Fibroblast of lung (primary cell): ENCODE results near the gene WWOX. TPM values are rescaled to one million over a fixed set of nuclear protein-coding genes. Genes with fewer than 3 reads are reported as not detected.

ENCODE experiments used
- DNase-seq, 2 donors: peaks; one replicate each; pipeline versions ENCODE4 v3.0.0 to v3.0.0-alpha.2; 2010; ENCODE audit warnings: low read depth in 2 of 2
- H2AFZ ChIP-seq: 2 replicates; pipeline ENCODE4 v1.5.1; 2012; ENCODE audit warnings: low read length, control low read depth, inconsistent platforms
- H3K27ac ChIP-seq: 2 replicates; pipeline ENCODE4 v1.5.1; 2011; ENCODE audit warnings: low read length, control low read depth; ENCODE audit not compliant: insufficient read depth
- H3K27me3 ChIP-seq: 2 replicates; pipeline ENCODE4 v1.5.1; 2011; ENCODE audit warnings: mild to moderate bottlenecking, low read length; ENCODE audit not compliant: control insufficient read depth, insufficient read depth
- H3K36me3 ChIP-seq: 2 replicates; pipeline ENCODE4 v1.5.1; 2011; ENCODE audit warnings: low read length; ENCODE audit not compliant: control insufficient read depth, insufficient read depth
- H3K4me1 ChIP-seq: 2 replicates; pipeline ENCODE4 v1.5.1; 2011; ENCODE audit warnings: low read length; ENCODE audit not compliant: control insufficient read depth, insufficient read depth; ENCODE audit errors: extremely low read depth
- H3K4me2 ChIP-seq: 2 replicates; pipeline ENCODE4 v1.5.1; 2011; ENCODE audit warnings: low read length, control low read depth; ENCODE audit not compliant: insufficient read depth; ENCODE audit errors: extremely low read depth
- H3K4me3 ChIP-seq, 4 experiments: fragments of 200-600 bp in 1 of 4; sonication (generic) in 1 of 4; replicated peaks in 1 of 4; 2 replicates each; pipeline ENCODE4 v1.5.1; 2011 to 2016; ENCODE audit warnings: low read length in 4 of 4, low read depth in 3 of 4, mild to moderate bottlenecking in 3 of 4, control low read depth in 2 of 4, inconsistent platforms in 1 of 4, mixed read lengths in 1 of 4; ENCODE audit not compliant: insufficient read depth in 1 of 4; ENCODE audit errors: control extremely low read depth in 1 of 4
- H3K79me2 ChIP-seq: 2 replicates; pipeline ENCODE4 v1.5.1; 2012; ENCODE audit warnings: mild to moderate bottlenecking, low read length, inconsistent platforms; ENCODE audit not compliant: control insufficient read depth, insufficient read depth
- H3K9ac ChIP-seq: 2 replicates; pipeline ENCODE4 v1.5.1; 2011; ENCODE audit warnings: mild to moderate bottlenecking, low read length, control low read depth; ENCODE audit not compliant: insufficient read depth
- H3K9me3 ChIP-seq: 2 replicates; pipeline ENCODE4 v1.5.1; 2012; ENCODE audit warnings: low read depth, low read length; ENCODE audit not compliant: control insufficient read depth, insufficient read depth
- H4K20me1 ChIP-seq: 2 replicates; pipeline ENCODE4 v1.5.1; 2011; ENCODE audit warnings: low read length; ENCODE audit not compliant: control insufficient read depth, insufficient read depth; ENCODE audit errors: extremely low read depth
- CTCF ChIP-seq, 2 donors: IDR thresholded peaks in 1 of 2; conservative IDR thresholded peaks in 1 of 2; 1 replicate in 1 of 2; 2 replicates in 1 of 2; pipeline ENCODE4 v1.5.1; 2011 to 2012; ENCODE audit warnings: low read length in 2 of 2, control low read depth in 1 of 2, inconsistent platforms in 1 of 2, low read depth in 1 of 2, mild to moderate bottlenecking in 1 of 2
- EZH2 ChIP-seq: IDR thresholded peaks from 2 replicates; pipeline ENCODE4 v1.5.1; 2012; ENCODE audit warnings: low read length, control low read depth, mild to moderate bottlenecking; ENCODE audit errors: missing control alignments
- polyA plus RNA-seq, 2 donors: library from polyadenylated mRNA; depleted of rRNA in 1 of 2; stranded (reverse) in 1 of 2; unstranded in 1 of 2; fragments of >200 nt; gene quantifications; 2 replicates each; pipeline ENCODE4 v1.2.1, GENCODE V29; 2011 to 2012; ENCODE audit warnings: missing spikeins in 1 of 2
- total RNA-seq: library from RNA; depleted of rRNA; stranded (reverse); fragments of >200 nt; gene quantifications from 2 replicates; pipeline ENCODE4 v1.2.1, GENCODE V29; 2014

Gene WWOX
- total and polyA plus RNA-seq, 2 donors (not counting 1 experiment from before 2014, with no cell fraction given): 5.6 to 16.3 TPM

GRCh38 chr16:78919852-78920251 is 820.4 kb downstream of the WWOX start:
- Histone ChIP-seq H2AFZ (no peak overlapping the region), H3K4me3 (no peak overlapping the region), H3K79me2 (no peaks in the 10 kb centered on the region), H3K27me3 (no peaks in the 10 kb centered on the region), H3K9ac (no peak overlapping the region), H3K4me1 (no peaks in the 10 kb centered on the region), H3K27ac (no peak overlapping the region), H4K20me1 (no peaks in the 10 kb centered on the region), H3K36me3 (no peaks in the 10 kb centered on the region), H3K9me3 (no peaks in the 10 kb centered on the region), H3K4me2 (no peak overlapping the region)
- no peak for TF ChIP-seq EZH2
- no peak for TF ChIP-seq CTCF (conservative IDR thresholded peaks at IDR 0.05 in 1 of 2, IDR thresholded peaks at IDR 0.05 in 1 of 2; ENCODE audit: low read depth in 1 of 2, low read length in 2 of 2)
- no peak for DNase-seq

- Histone ChIP-seq H3K27me3 (no peaks in the 10 kb centered on the region), H3K9me3 (no peaks in the 10 kb centered on the region), H3K4me2 (no peak overlapping the region), H3K27ac (no peak overlapping the region), H3K4me3 (no peak overlapping the region), H2AFZ (no peak overlapping the region), H3K79me2 (no peaks in the 10 kb centered on the region), H3K36me3 (no peaks in the 10 kb centered on the region), H4K20me1 (no peaks in the 10 kb centered on the region), H3K4me1 (no peaks in the 10 kb centered on the region), H3K9ac (no peak overlapping the region)
- TF ChIP-seq CTCF (conservative IDR thresholded peaks at IDR 0.05 in 1 of 2, IDR thresholded peaks at IDR 0.05 in 1 of 2; ENCODE audit: low read depth in 1 of 2, low read length in 2 of 2): no peak
- no peak for TF ChIP-seq EZH2
- no peak for DNase-seq
Measured at GRCh38 chr16:78920621-78921020, 821.2 kb downstream of the WWOX start.

GRCh38 chr16:78925083-78925767 is 825.8 kb downstream of the WWOX start:
- Histone ChIP-seq H3K27me3 (no peaks in the 10 kb centered on the region), H3K36me3 (no peaks in the 10 kb centered on the region), H2AFZ (no peak overlapping the region), H4K20me1 (no peaks in the 10 kb centered on the region), H3K9ac (no peak overlapping the region), H3K79me2 (no peaks in the 10 kb centered on the region), H3K9me3 (no peaks in the 10 kb centered on the region), H3K27ac (no peak overlapping the region), H3K4me1 (no peaks in the 10 kb centered on the region), H3K4me3 (no peak overlapping the region), H3K4me2 (no peak overlapping the region)
- TF ChIP-seq CTCF (conservative IDR thresholded peaks at IDR 0.05 in 1 of 2, IDR thresholded peaks at IDR 0.05 in 1 of 2; ENCODE audit: low read depth in 1 of 2, low read length in 2 of 2) (peak in 1 of 2 donors; percentile 17), EZH2 (no peak)
- no peak for DNase-seq
